Epithelial cell of esophagus (primary cell): ENCODE results near the gene ARHGEF2.
"Not testable (repeated sequence)": the region's sequence is repeated elsewhere in the genome, so short reads cannot be mapped to it uniquely, and the experiment has no call there.

Experiments used
- DNase-seq: peaks from one replicate; pipeline ENCODE4 v3.0.0; 2010; ENCODE audit warnings: low read depth
- H3K4me3 ChIP-seq: 2 replicates; pipeline ENCODE4 v1.5.1; 2011; ENCODE audit warnings: mild to moderate bottlenecking, low read length, control low read depth
- CTCF ChIP-seq: IDR thresholded peaks from 2 replicates; pipeline ENCODE4 v1.5.1; 2011; ENCODE audit warnings: low read depth, mild to moderate bottlenecking, low read length, control low read depth, inconsistent platforms; ENCODE audit not compliant: insufficient read depth; ENCODE audit errors: missing control alignments

The ARHGEF2 gene

GRCh38 chr1:155931332-155932038 is 46.9 kb downstream of the ARHGEF2 start:
- TF ChIP-seq CTCF, result no peak
- DNase-seq, result peak; percentile 78
- H3K4me3 ChIP-seq, result peak overlapping the region; percentile 99

GRCh38 chr1:155930725-155931124 is 47.6 kb downstream of the ARHGEF2 start:
- peak overlapping the region; percentile 99 for H3K4me3 ChIP-seq

GRCh38 chr1:155929057-155929456 is 49.3 kb downstream of the ARHGEF2 start:
- no peak overlapping the region for H3K4me3 ChIP-seq
- TF ChIP-seq CTCF, result no peak

More at GRCh38 chr1:155930725-155931124, 47.6 kb downstream of the ARHGEF2 start:
- not testable (repeated sequence) for DNase-seq

GRCh38 chr1:155925506-155925905 is 52.8 kb downstream of the ARHGEF2 start:
- no peak for DNase-seq
- H3K4me3 ChIP-seq, result no peak overlapping the region
- TF ChIP-seq CTCF, result no peak

More at GRCh38 chr1:155929057-155929456, 49.3 kb downstream of the ARHGEF2 start:
- DNase-seq, result peak; percentile 63

GRCh38 chr1:155920717-155921116 is 57.6 kb downstream of the ARHGEF2 start:
- TF ChIP-seq CTCF, result no peak
- no peak overlapping the region for H3K4me3 ChIP-seq
- no peak for DNase-seq

GRCh38 chr1:155919801-155920200 is 58.5 kb downstream of the ARHGEF2 start:
- no peak overlapping the region for H3K4me3 ChIP-seq
- TF ChIP-seq CTCF, result no peak
- no peak for DNase-seq

- no peak overlapping the region for H3K4me3 ChIP-seq
- DNase-seq, result no peak
- TF ChIP-seq CTCF, result no peak
These were observed 59.7 kb downstream of the ARHGEF2 start for GRCh38 chr1:155918660-155919059.
